HG03439 (cell line): ENCODE data around the gene CCDC171.
"Not testable (repeated sequence)": the region's sequence is repeated elsewhere in the genome, so short reads cannot be mapped to it uniquely, and the experiment has no call there.

ENCODE experiments used
- ATAC-seq: cut with Tn5 transposase; IDR thresholded peaks from one replicate; pipeline ENCODE4 v1.9.1; 2021; ENCODE audit warnings: mild to moderate bottlenecking, moderate library complexity; ENCODE audit not compliant: unreplicated experiment

Gene CCDC171

GRCh38 chr9:15693701-15694100, 140.9 kb downstream of the CCDC171 start:
- no peak for ATAC-seq

GRCh38 chr9:15696979-15697378, 144.1 kb downstream of the CCDC171 start:
- ATAC-seq: no peak

- no peak for ATAC-seq
These were observed 144.6 kb downstream of the CCDC171 start for GRCh38 chr9:15697446-15697851.

- not testable (repeated sequence) for ATAC-seq
These were observed 147.2 kb downstream of the CCDC171 start for GRCh38 chr9:15699876-15700559.

- ATAC-seq: no peak
These were observed 154.2 kb downstream of the CCDC171 start for GRCh38 chr9:15707000-15707399.

- no peak for ATAC-seq
These were observed 158.7 kb downstream of the CCDC171 start for GRCh38 chr9:15711531-15711930.

- ATAC-seq: no peak
These were observed 159.1 kb downstream of the CCDC171 start for GRCh38 chr9:15711931-15712330.

GRCh38 chr9:15714746-15715145, 161.9 kb downstream of the CCDC171 start:
- ATAC-seq: no peak

- ATAC-seq: no peak
These were observed 164.6 kb downstream of the CCDC171 start for GRCh38 chr9:15717290-15717967.

GRCh38 chr9:15718423-15718822, 165.6 kb downstream of the CCDC171 start:
- ATAC-seq: no peak

- no peak for ATAC-seq
These were observed 168.0 kb downstream of the CCDC171 start for GRCh38 chr9:15720861-15721260.

GRCh38 chr9:15722888-15723287, 170.0 kb downstream of the CCDC171 start:
- ATAC-seq: no peak

GRCh38 chr9:15724016-15724415, 171.2 kb downstream of the CCDC171 start:
- no peak for ATAC-seq

GRCh38 chr9:15724612-15725011, 171.8 kb downstream of the CCDC171 start:
- no peak for ATAC-seq

- ATAC-seq: no peak
These were observed 173.1 kb downstream of the CCDC171 start for GRCh38 chr9:15725953-15726352.

GRCh38 chr9:15729507-15729906, 176.7 kb downstream of the CCDC171 start:
- ATAC-seq: no peak

GRCh38 chr9:15735083-15735857, 182.4 kb downstream of the CCDC171 start:
- no peak for ATAC-seq

GRCh38 chr9:15736569-15736968, 183.7 kb downstream of the CCDC171 start:
- no peak for ATAC-seq

GRCh38 chr9:15738011-15738410, 185.2 kb downstream of the CCDC171 start:
- no peak for ATAC-seq

- no peak for ATAC-seq
These were observed 188.2 kb downstream of the CCDC171 start for GRCh38 chr9:15741015-15741414.

GRCh38 chr9:15743512-15743911, 190.7 kb downstream of the CCDC171 start:
- no peak for ATAC-seq

- no peak for ATAC-seq
These were observed 191.4 kb downstream of the CCDC171 start for GRCh38 chr9:15744196-15744595.
